Activated T-helper 2 cell treated with anti-CD3 and anti-CD28 coated beads, Interferon-gamma antibody, Interleukin-2, Interleukin-4, amounts not matched to agents 10 μg/mL and 5 μg/mL and 100 μg/mL, durations not matched to agents 14 hours and 24 hours and 36 hours (primary cell): ENCODE data around the gene PDZD2. TPM values are rescaled to one million over a fixed set of nuclear protein-coding genes. Genes with fewer than 3 reads are reported as not detected.

Source experiments
- DNase-seq: peaks from one replicate; pipeline ENCODE4 v3.0.0; 2021; ENCODE audit warnings: low spot score
- H3K27ac Mint-ChIP-seq: one replicate; pipeline ENCODE4 v1.8.0; 2021; ENCODE audit warnings: mixed read lengths
- H3K27me3 Mint-ChIP-seq: one replicate; pipeline ENCODE4 v1.8.0; 2021; ENCODE audit warnings: low read depth, mixed read lengths
- H3K36me3 Mint-ChIP-seq: one replicate; pipeline ENCODE4 v1.8.0; 2021; ENCODE audit warnings: low read depth, mixed read lengths
- H3K4me1 Mint-ChIP-seq: one replicate; pipeline ENCODE4 v1.8.0; 2021; ENCODE audit warnings: low read depth, mixed read lengths
- H3K4me3 Mint-ChIP-seq: one replicate; pipeline ENCODE4 v1.8.0; 2021; ENCODE audit warnings: low read depth, mild to moderate bottlenecking, moderate library complexity, mixed read lengths
- H3K9me3 Mint-ChIP-seq: one replicate; pipeline ENCODE4 v1.8.0; 2021; ENCODE audit warnings: mixed read lengths
- intact Hi-C: fragments of 100-400 bp; cut with micrococcal nuclease; formaldehyde crosslinking; loops from one replicate; pipeline ENCODE4 v1.15.1; 2023
- total RNA-seq: library from RNA; stranded (reverse); gene quantifications from 2 replicates; pipeline ENCODE4 v1.2.3, GENCODE V29; 2022

The PDZD2 gene
- total RNA-seq, 1 donor from 2014 or later = 0.25 TPM

DNA sequence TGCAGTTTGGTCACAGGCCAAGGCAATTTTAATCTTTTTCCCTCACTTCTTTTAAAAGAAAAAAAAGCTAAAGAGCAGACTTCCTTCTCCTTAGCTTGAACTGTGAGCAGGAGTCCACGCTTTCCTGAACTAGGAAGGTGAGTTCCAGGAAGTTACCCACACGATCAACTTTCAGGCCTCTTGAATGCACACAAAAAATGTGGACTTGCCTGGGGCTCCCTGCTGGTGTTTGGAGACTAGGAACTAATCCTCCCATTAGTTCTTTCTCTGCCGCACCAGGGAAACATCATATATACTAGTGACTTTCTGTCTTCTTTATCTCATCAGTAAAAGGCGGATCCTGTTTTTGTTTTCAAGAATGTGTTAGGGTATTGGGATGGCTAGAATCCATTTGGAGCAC lies 295.2 kb downstream of the PDZD2 start:
- Mint-ChIP-seq H3K36me3 (no peaks in the 10 kb centered on the region), H3K27ac (no peak overlapping the region), H3K4me3 (no peak overlapping the region), H3K4me1 (no peaks in the 10 kb centered on the region), H3K9me3 (no peaks in the 10 kb centered on the region), H3K27me3 (no peaks in the 10 kb centered on the region)
- intact Hi-C loops = no loop called here
- DNase-seq = no peak

- Mint-ChIP-seq H3K36me3 (no peaks in the 10 kb centered on the region), H3K27ac (no peak overlapping the region), H3K9me3 (no peaks in the 10 kb centered on the region), H3K27me3 (no peaks in the 10 kb centered on the region), H3K4me3 (no peak overlapping the region), H3K4me1 (no peaks in the 10 kb centered on the region)
- DNase-seq = no peak
- intact Hi-C loops = no loop called here
Measured at GRCh38 chr5:31935496-31936369, 296.8 kb downstream of the PDZD2 start.

GRCh38 chr5:31936683-31937082 lies 297.8 kb downstream of the PDZD2 start:
- DNase-seq = no peak
- no peaks in the 10 kb centered on the region for H3K36me3 Mint-ChIP-seq
- H3K9me3 Mint-ChIP-seq = no peaks in the 10 kb centered on the region
- H3K4me3 Mint-ChIP-seq = no peak overlapping the region
- no peaks in the 10 kb centered on the region for H3K4me1 Mint-ChIP-seq
- H3K27ac Mint-ChIP-seq = no peak overlapping the region
- no peaks in the 10 kb centered on the region for H3K27me3 Mint-ChIP-seq
- intact Hi-C loops = no loop called here

- no peak for DNase-seq
- intact Hi-C loops = no loop called here
- Mint-ChIP-seq H3K36me3 (no peaks in the 10 kb centered on the region), H3K27ac (no peak overlapping the region), H3K4me3 (no peak overlapping the region), H3K4me1 (no peaks in the 10 kb centered on the region), H3K27me3 (no peaks in the 10 kb centered on the region), H3K9me3 (no peaks in the 10 kb centered on the region)
Measured at GRCh38 chr5:31937226-31937625, 298.3 kb downstream of the PDZD2 start.

- Mint-ChIP-seq H3K36me3 (no peaks in the 10 kb centered on the region), H3K9me3 (no peaks in the 10 kb centered on the region), H3K4me1 (no peaks in the 10 kb centered on the region), H3K27me3 (no peaks in the 10 kb centered on the region), H3K27ac (no peak overlapping the region), H3K4me3 (no peak overlapping the region)
- intact Hi-C loops = no loop called here
- no peak for DNase-seq
Measured at GRCh38 chr5:31937703-31938102, 298.8 kb downstream of the PDZD2 start.

- Mint-ChIP-seq H3K9me3 (no peaks in the 10 kb centered on the region), H3K27ac (no peak overlapping the region), H3K36me3 (no peaks in the 10 kb centered on the region), H3K4me1 (no peaks in the 10 kb centered on the region), H3K27me3 (no peaks in the 10 kb centered on the region), H3K4me3 (no peak overlapping the region)
- intact Hi-C loops = no loop called here
- DNase-seq = no peak
Measured at GRCh38 chr5:31939151-31939550, 300.2 kb downstream of the PDZD2 start.

DNA sequence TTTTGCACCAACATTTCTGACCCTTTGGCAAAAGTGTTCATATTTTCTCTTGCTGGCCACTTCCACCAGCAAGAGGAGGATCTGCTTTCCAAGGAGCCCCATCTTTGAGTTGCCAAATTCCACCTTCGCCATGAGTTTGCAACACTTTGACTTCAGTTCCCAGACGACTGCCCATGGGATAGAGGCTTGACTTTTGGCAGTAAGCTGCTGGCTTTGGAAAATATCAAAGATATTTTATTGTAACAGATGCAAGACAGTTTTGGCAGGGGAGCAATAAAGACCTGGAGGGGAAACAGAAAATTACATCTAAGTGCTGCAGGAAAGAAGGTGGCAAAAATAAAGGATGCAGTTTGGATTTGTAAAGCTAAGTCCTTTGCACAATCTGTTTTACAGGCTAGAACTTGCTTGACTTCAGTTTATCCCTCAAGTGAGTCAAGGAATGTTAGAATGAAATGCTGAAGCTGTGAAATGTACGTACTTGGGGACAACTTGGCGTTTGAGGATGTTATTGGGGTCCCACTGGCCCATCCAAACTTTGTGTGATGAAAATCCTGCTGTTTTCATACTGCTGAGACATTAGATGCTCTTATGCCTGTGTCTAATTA lies 302.3 kb downstream of the PDZD2 start:
- Mint-ChIP-seq H3K9me3 (no peaks in the 10 kb centered on the region), H3K27ac (no peak overlapping the region), H3K36me3 (no peaks in the 10 kb centered on the region), H3K4me1 (no peaks in the 10 kb centered on the region), H3K27me3 (no peaks in the 10 kb centered on the region), H3K4me3 (no peak overlapping the region)
- intact Hi-C loops = no loop called here
- no peak for DNase-seq

- H3K4me3 Mint-ChIP-seq = no peak overlapping the region
- no peaks in the 10 kb centered on the region for H3K36me3 Mint-ChIP-seq
- intact Hi-C loops = no loop called here
- no peak for DNase-seq
- H3K27me3 Mint-ChIP-seq = no peaks in the 10 kb centered on the region
- H3K27ac Mint-ChIP-seq = no peak overlapping the region
- no peaks in the 10 kb centered on the region for H3K4me1 Mint-ChIP-seq
- H3K9me3 Mint-ChIP-seq = no peaks in the 10 kb centered on the region
Measured at GRCh38 chr5:31942546-31942945, 303.6 kb downstream of the PDZD2 start.

- Mint-ChIP-seq H3K36me3 (no peaks in the 10 kb centered on the region), H3K27me3 (no peaks in the 10 kb centered on the region), H3K4me3 (no peak overlapping the region), H3K9me3 (no peaks in the 10 kb centered on the region), H3K4me1 (no peaks in the 10 kb centered on the region), H3K27ac (no peak overlapping the region)
- intact Hi-C loops = no loop called here
- DNase-seq = no peak
Measured at GRCh38 chr5:31944684-31945445, 305.9 kb downstream of the PDZD2 start.

- Mint-ChIP-seq H3K27ac (no peak overlapping the region), H3K36me3 (no peaks in the 10 kb centered on the region), H3K9me3 (no peaks in the 10 kb centered on the region), H3K4me3 (no peak overlapping the region), H3K27me3 (no peaks in the 10 kb centered on the region), H3K4me1 (no peaks in the 10 kb centered on the region)
- intact Hi-C loops = no loop called here
- no peak for DNase-seq
Measured at GRCh38 chr5:31948006-31948405, 309.1 kb downstream of the PDZD2 start.

DNA sequence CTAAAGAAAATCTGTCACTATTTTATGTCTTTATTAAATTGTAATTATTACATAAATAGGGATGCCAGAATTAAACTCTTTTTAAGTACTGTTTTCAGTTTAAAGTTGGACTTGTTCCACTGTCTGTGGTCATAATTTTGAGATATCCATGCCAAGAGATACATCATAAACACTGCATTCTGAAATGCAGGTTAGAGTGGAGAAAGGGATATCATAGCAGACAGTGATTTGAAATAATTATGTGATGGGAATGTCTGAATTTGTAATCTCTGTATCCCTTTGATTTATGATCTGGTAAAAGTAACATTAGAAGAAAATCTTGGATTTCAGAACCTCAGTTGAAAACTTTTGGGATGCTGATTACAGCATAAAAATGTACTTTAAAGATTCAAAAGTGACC lies 313.1 kb downstream of the PDZD2 start:
- H3K27me3 Mint-ChIP-seq = no peaks in the 10 kb centered on the region
- no peaks in the 10 kb centered on the region for H3K9me3 Mint-ChIP-seq
- intact Hi-C loops = no loop called here
- no peak overlapping the region for H3K27ac Mint-ChIP-seq
- no peak overlapping the region for H3K4me3 Mint-ChIP-seq
- DNase-seq = no peak
- H3K36me3 Mint-ChIP-seq = no peaks in the 10 kb centered on the region
- H3K4me1 Mint-ChIP-seq = no peaks in the 10 kb centered on the region

DNA sequence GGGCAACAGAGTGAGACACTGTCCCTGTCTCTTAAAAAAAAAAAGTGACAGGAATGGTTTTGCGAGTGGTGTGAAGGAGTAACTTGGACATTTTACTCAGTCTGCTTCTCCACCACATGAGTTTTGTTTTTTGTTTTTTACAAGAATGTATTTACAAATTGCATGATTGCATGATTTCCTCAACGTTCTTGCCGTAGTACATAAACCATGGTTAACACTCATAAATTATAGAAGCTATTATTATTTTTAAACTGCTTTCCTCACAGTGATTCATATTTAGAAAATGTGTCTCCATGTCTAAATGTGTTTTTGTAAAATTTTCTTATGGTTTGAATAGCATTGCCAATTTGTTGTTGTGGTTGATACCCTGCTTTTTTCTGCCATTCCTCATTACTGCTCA lies 315.2 kb downstream of the PDZD2 start:
- Mint-ChIP-seq H3K9me3 (no peaks in the 10 kb centered on the region), H3K27me3 (no peaks in the 10 kb centered on the region), H3K4me3 (no peak overlapping the region), H3K4me1 (no peaks in the 10 kb centered on the region), H3K36me3 (no peaks in the 10 kb centered on the region), H3K27ac (no peak overlapping the region)
- intact Hi-C loops = no loop called here
- DNase-seq = no peak

DNA sequence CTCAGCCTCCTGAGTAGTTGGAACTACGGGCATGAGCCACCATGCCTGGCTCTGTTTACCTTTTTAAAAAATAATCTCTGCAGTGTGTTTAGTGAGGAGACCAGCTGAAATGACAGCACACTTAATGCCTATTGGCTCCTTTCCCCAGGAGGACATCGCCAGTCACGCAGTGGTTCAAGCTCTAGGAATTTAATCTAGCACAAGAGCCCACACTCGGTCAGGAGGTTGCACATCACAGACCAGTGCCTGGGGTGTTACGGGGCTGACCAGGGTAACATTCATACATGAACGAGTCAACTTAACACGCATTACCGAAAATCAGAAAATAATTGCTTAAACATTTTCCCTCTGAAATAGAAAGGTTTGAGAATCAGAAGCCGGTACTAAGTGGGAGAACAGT lies 318.2 kb downstream of the PDZD2 start:
- H3K9me3 Mint-ChIP-seq = no peaks in the 10 kb centered on the region
- intact Hi-C loops = no loop called here
- H3K27me3 Mint-ChIP-seq = no peaks in the 10 kb centered on the region
- H3K4me3 Mint-ChIP-seq = no peak overlapping the region
- H3K36me3 Mint-ChIP-seq = no peaks in the 10 kb centered on the region
- DNase-seq = no peak
- H3K4me1 Mint-ChIP-seq = no peaks in the 10 kb centered on the region
- no peak overlapping the region for H3K27ac Mint-ChIP-seq
